ENCODE data around the gene HIPK2.
A peak's percentile ranks its signal among the peaks of the same experiment; 100 is the strongest.

Gene HIPK2

DNA sequence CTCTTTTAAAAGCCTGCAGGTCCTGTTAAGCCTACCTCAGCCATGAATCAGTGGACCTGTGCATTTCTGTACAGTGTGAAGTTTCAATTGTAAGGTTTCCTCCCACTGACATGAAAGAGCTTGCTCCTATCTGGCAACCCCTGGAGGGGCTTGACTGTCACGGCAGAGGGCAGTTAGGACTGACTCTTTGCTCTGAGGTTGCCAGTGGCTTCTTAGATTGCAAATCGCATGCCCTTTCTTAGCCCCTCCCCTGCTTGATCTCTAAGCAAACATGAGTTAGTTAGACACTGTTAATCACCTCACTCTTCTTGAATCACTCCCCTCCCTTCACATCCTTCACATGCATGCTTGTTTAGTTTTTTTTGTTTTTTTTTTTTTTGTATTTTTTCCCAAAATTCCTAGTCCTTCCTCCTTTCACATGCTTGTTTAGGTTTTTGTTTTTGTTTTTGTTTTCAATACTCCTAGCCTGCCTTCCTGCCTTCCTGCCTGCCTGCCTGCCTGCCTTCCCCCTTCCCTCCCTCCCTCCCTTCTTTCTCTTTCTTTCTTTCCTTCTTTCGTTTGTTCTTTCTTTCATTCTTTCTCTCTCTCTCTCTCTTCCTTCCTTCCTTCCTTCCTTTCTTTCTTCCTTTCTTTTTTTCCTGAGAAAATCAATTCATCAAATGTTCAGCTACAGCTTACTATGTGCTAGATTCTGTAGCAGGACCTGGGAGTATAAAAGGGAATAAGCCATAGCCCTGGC is 6.0 kb upstream of the HIPK2 start:
- DNase-seq (ENCODE audit: low spot score): no peak

DNA sequence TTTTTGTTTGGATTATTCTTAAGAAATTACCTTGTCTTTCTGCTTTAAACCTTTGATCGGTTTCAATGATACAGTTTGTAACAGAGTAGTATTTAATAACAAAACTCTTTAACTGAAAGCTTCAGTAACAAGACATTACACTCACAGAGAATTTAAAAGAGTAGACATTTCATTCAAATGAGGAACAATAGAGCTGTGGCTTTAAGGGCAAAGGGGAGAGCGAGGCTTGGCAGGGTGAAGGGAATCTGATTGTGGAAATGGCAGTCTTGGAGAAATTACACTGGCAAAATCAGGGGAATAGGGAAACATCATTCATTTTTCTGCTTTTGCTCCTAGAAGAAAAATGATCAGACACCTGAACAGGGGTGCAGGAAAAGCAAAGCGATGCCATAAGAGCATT is 5.1 kb upstream of the HIPK2 start:
- DNase-seq (ENCODE audit: low spot score): no peak

DNA sequence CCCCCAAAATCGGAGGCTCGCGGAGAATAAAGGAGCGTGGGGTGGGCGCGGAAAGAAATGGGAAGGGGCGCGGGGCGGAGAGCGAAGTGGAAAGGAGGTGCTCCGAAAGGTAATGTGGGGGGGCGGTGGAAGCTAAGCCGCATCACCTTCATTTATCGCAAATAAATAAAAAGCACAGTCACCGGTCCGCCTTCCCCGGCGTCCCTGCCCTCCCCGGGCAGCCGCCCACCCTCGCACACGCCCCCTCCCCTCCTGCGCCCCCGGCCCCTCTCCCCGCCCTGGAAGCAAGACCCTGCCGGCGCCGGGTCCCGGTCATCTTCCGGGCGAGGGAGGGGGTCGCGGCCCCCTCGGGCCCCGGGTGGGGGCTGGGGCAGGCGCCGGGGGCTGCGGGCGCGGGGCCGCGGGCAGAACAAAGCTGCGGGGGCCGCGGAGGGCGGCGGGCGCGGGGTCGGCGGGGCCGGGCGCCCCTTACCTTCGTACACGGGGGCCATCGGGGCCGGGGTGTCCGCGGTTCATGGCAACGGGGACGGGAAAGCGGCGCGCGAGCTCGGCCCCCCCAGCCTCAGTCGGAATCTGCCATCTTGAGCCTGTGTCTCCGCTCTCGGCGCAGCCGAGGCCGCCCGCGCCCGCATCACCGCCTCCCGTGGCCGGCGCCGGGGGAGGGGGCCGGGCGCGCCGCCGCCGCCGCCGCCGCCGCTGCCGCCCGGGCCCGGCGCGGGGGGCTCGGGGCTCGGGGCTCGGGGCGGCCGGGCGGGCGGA is 486 bp downstream of the HIPK2 start:
- DNase-seq (ENCODE audit: low spot score): no peak

GRCh38 chr7:139776486-139777132 is 1.2 kb downstream of the HIPK2 start:
- DNase-seq (ENCODE audit: low spot score): no peak

DNA sequence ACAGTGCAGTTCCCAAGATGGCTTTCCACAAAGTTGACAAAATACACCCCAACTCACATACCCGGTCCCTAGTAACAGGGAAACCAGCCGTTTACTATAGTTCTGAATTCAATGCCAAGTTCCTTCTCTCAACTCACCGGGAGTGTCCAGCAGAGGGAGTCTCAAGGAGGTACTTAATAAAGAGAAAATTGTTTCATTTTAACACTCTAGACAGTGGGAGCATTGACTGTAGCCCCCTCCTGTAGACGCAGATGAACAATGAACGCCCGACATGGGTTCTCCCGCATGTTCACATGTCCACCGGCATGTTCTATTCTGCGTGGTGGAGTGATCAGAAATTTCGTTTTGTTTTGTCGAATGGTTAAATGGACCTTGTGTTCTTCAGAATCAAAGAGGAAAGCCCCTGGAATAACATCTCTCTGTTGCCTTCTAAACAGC is 1.9 kb downstream of the HIPK2 start:
- DNase-seq (ENCODE audit: low spot score): peak; percentile 81

DNA sequence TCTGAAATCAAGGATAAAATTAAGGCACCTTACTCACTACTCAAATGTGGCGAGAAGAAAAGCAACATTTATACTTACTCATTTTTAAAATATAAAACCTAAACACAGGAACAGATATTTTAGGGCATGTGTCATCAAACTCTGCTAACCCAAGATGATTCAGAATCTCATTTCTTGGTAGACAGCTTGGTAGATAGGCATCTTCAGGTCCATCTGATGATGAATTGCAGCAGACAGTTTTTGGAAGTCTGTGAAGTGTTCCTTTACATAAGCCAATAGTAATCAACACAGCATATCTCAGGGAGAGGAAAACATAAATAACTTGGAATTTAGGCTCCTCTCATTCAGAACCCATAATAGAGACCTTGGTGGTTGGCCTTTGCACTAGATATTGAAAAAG is 3.4 kb downstream of the HIPK2 start:
- no peak for DNase-seq (ENCODE audit: low spot score)

DNA sequence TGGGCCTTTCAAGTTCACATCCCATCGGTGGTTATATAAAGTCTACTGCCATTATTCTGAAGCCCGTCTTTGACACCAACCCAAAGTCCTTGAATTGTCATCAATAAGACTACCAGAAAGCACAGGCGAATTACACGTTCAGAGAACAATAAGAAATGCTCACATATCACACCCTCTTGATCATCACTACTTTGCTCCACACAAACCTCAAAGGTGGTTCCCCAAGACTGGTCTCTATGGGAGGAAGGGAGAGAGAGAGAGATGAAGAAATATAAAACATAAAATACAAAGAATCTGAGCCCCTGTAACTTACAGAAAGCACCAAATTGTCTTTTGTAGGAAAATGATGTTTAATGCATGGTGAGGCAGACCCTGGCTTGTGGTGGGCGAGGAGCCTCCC is 4.4 kb downstream of the HIPK2 start:
- DNase-seq (ENCODE audit: low spot score): no peak

- no peak for DNase-seq (ENCODE audit: low spot score)
These were observed 4.9 kb downstream of the HIPK2 start for GRCh38 chr7:139772873-139773272.

DNA sequence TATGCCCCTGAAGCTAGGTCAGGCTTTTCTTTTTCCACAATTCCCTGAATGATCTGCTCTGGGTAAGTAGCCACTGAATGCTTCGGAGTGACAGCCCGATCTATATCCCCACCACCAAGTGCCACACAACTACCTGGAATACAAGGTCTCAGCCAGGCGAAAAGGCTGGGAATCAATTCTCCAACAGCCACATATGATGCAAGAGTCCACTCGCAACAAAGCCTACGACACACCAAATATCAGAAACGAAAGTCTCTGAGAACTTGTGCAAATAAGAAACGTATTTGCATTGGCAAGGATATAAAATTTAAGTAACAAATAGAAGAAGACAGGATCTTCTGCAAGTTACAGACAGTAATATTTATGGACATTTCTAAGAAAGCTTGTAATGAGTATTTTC is 5.7 kb downstream of the HIPK2 start:
- DNase-seq (ENCODE audit: low spot score): no peak

DNA sequence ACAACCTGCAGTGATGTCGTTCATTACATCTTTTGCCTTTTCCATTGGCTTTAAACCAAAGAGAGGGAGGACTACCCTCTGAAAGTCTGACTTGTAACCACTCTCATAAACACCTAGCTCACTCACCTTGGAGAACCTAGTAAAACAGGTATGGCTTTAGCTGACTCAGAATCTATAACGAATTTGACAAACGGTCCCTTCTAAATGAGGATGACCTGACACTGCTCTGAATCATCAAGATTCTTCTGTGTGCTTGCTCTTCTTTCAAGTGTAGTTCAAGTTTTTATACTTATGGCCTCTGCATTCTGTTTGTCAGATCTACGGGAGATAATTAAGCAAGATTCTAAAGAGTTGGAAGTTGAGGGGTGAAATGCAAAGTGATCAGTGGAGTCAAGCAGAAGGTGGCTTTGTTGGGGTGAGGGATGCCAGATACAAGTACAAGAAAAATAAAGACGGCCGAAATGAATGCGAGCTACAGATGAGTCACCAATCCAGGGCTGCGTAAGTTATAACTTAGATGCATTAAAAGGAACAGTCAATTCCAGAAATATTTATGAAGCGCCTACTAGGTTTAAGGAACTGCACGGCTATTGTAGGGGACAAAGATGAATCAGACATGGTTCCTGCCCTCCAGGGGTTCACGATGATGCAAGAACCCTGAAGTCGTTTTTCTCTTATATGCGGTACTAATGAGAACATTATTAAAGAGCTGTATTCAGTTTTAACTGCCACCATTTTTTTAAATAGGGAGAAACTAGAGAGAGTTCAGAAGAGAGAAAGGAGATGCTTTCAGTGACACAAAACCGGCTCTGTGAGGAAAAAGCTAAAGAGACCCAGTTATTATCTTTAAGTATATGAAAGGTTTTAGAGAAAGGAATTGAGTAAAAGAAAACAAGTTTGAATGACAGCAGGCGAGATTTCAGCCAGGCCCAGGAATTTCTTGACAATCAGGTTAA is 6.5 kb downstream of the HIPK2 start:
- DNase-seq (ENCODE audit: low spot score): no peak

GRCh38 chr7:139769761-139770160 is 8.0 kb downstream of the HIPK2 start:
- no peak for DNase-seq (ENCODE audit: low spot score)

GRCh38 chr7:139769066-139769465 is 8.7 kb downstream of the HIPK2 start:
- DNase-seq (ENCODE audit: low spot score): no peak

DNA sequence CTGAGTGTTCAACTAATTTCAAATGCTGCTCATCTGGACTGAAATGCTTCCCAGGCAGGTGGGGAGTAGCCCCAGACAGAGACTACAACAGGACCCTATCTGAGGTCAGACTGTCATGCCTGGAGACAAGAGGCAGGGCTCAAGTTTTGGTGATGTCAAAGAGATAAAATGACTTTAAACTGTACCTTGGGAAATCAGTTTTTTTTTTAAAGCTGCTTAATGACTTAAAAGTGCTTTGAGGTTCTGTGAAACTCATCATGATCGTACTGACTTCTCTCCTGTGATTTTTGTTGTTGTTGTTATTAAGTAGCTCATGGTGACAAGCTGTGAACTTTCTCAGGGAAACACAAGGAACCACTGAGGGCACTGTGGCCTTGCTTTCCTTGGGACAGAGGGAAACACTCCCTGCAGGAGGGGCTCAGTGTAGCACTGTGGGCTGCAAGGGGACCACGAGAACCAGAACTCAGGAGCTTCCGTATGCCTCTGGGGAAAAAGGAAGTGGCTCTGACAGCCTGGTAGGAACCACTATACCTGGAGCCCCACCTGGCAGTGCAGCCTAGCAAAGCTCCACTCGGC is 9.5 kb downstream of the HIPK2 start:
- no peak for DNase-seq (ENCODE audit: low spot score)

GRCh38 chr7:139767561-139767982 is 10.2 kb downstream of the HIPK2 start:
- DNase-seq (ENCODE audit: low spot score): no peak

DNA sequence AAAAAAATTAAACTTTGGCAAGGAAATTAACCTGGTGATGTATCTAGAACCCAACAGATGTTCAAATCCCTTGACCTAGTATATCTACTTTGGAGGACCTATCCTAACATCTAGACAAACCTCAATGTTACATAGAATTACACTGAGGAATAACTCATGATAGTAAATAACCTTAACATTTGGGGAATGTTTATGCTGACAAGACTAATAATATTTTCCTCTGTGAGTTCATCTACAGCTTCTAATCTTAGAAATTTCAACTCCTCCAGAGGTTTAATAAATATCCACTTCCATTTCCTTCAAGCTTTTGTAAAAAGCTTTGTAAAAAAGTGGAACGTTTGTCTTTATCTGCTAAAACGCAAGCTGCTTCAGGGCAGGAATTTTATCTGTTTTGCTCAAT is 12.7 kb downstream of the HIPK2 start:
- DNase-seq (ENCODE audit: low spot score): no peak

DNA sequence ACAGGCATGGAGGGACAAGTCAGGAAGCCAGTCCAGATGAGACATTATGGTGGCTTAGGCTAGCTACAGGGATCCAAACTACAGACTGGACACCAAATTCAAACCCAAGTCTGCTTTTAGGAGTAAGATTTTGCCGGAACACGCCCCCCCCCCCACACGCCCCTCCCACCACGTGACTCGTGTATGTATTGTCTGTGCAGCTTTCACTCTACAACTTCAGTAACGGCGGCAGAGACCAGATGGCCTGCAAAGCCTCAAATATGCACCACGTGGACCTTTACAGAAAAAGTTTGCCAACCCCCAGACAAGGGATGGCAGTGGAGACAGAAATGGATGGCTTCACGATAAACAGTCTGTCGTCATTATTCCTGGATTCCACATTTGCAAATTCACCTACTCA is 14.5 kb downstream of the HIPK2 start:
- no peak for DNase-seq (ENCODE audit: low spot score)

- no peak for DNase-seq (ENCODE audit: low spot score)
These were observed 14.9 kb downstream of the HIPK2 start for GRCh38 chr7:139762886-139763285.

- no peak for DNase-seq (ENCODE audit: low spot score)
These were observed 19.4 kb downstream of the HIPK2 start for GRCh38 chr7:139758388-139758787.

GRCh38 chr7:139757968-139758367 is 19.8 kb downstream of the HIPK2 start:
- no peak for DNase-seq (ENCODE audit: low spot score)

DNA sequence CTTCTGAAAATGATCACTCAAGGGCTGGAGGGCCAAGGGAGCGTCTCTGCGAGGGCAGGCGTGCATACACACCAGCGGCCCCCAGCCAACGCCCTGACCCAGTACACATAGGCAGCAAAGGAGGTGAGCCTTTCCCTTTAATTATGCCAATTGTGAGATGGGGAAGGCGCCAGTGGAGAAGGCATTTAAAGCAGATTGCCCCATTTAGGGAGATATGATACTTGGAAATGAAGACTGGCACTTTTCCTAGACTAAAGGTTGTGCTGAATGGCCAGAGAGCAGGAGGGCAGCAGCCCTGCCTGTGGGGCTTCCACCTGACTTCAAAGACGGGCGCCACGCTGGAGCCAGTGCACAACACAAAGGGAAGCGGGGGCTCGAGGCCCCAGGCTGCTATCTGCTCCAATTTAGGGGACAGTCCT is 24.1 kb downstream of the HIPK2 start:
- DNase-seq (ENCODE audit: low spot score): no peak

- DNase-seq (ENCODE audit: low spot score): no peak
These were observed 24.6 kb downstream of the HIPK2 start for GRCh38 chr7:139753081-139753692.

Data from putamen (tissue), 1 donor.